Mesendoderm (in vitro differentiated cells): ENCODE measurements around the gene RGL1.

Experiments used
- DNase-seq: peaks from one replicate; pipeline ENCODE4 v3.0.0; 2013
- H2AK5ac ChIP-seq: 2 replicates; pipeline ENCODE4 v1.6.1; 2013; ENCODE audit warnings: low read length, inconsistent platforms
- H2BK120ac ChIP-seq: 2 replicates; pipeline ENCODE4 v1.6.1; 2013; ENCODE audit warnings: low read depth, mild to moderate bottlenecking, low read length, moderate library complexity, mixed read lengths
- H2BK15ac ChIP-seq: replicated peaks from 2 replicates; pipeline ENCODE4 v1.6.1; 2013; ENCODE audit warnings: low read depth, mild to moderate bottlenecking, moderate library complexity
- H2BK5ac ChIP-seq: 2 replicates; pipeline ENCODE4 v1.6.1; 2013; ENCODE audit warnings: low read length, inconsistent platforms
- H3K18ac ChIP-seq: 2 replicates; pipeline ENCODE4 v1.6.1; 2013; ENCODE audit warnings: mild to moderate bottlenecking, low read length, mixed read lengths
- H3K23ac ChIP-seq: one replicate; pipeline ENCODE4 v1.6.1; 2013; ENCODE audit warnings: low read length
- H3K27ac ChIP-seq: 2 replicates; pipeline ENCODE4 v1.5.1; 2013; ENCODE audit warnings: low read depth, mild to moderate bottlenecking, inconsistent platforms, low read length, moderate library complexity
- H3K27me3 ChIP-seq: 2 replicates; pipeline ENCODE4 v1.6.1; 2013; ENCODE audit warnings: low read length, control low read depth, mild to moderate bottlenecking, inconsistent platforms; ENCODE audit not compliant: insufficient read depth, poor library complexity
- H3K36me3 ChIP-seq: 2 replicates; pipeline ENCODE4 v1.6.1; 2013; ENCODE audit warnings: low read length, inconsistent platforms; ENCODE audit not compliant: control insufficient read depth, insufficient read depth
- H3K4ac ChIP-seq: one replicate; pipeline ENCODE4 v1.6.1; 2013; ENCODE audit warnings: low read depth, mild to moderate bottlenecking, low read length, moderate library complexity
- H3K4me1 ChIP-seq: 2 replicates; pipeline ENCODE4 v1.6.1; 2013; ENCODE audit warnings: low read depth, low read length, inconsistent platforms; ENCODE audit not compliant: control insufficient read depth
- H3K4me2 ChIP-seq: 2 replicates; pipeline ENCODE4 v1.6.1; 2013; ENCODE audit warnings: low read length
- H3K4me3 ChIP-seq: 2 replicates; pipeline ENCODE4 v1.5.1; 2013; ENCODE audit warnings: mild to moderate bottlenecking, low read length
- H3K56ac ChIP-seq: one replicate; pipeline ENCODE4 v1.6.1; 2013; ENCODE audit warnings: low read length
- H3K79me1 ChIP-seq: 2 replicates; pipeline ENCODE4 v1.6.1; 2013; ENCODE audit warnings: low read length, inconsistent platforms
- H3K79me2 ChIP-seq: 2 replicates; pipeline ENCODE4 v1.6.1; 2013; ENCODE audit warnings: mild to moderate bottlenecking, low read length; ENCODE audit not compliant: control insufficient read depth, insufficient read depth
- H3K9ac ChIP-seq: 2 replicates; pipeline ENCODE4 v1.6.1; 2013; ENCODE audit warnings: low read length, inconsistent platforms
- H4K5ac ChIP-seq: one replicate; pipeline ENCODE4 v1.6.1; 2013; ENCODE audit warnings: low read length
- H4K8ac ChIP-seq: one replicate; pipeline ENCODE4 v1.6.1; 2013; ENCODE audit warnings: low read depth, mild to moderate bottlenecking, control low read depth, low read length, moderate library complexity
- WGBS: extraction: QIAGEN DNeasy Blood & Tissue Kit; methylation state at CpG from one replicate; pipeline ENCODE4 v1.1.7; 2013; ENCODE audit warnings: low lambda C conversion rate, missing lambda C conversion rate; ENCODE audit not compliant: insufficient coverage; ENCODE audit errors: extremely low coverage; 5-methylcytosine and 5-hydroxymethylcytosine counted together

Gene RGL1

DNA sequence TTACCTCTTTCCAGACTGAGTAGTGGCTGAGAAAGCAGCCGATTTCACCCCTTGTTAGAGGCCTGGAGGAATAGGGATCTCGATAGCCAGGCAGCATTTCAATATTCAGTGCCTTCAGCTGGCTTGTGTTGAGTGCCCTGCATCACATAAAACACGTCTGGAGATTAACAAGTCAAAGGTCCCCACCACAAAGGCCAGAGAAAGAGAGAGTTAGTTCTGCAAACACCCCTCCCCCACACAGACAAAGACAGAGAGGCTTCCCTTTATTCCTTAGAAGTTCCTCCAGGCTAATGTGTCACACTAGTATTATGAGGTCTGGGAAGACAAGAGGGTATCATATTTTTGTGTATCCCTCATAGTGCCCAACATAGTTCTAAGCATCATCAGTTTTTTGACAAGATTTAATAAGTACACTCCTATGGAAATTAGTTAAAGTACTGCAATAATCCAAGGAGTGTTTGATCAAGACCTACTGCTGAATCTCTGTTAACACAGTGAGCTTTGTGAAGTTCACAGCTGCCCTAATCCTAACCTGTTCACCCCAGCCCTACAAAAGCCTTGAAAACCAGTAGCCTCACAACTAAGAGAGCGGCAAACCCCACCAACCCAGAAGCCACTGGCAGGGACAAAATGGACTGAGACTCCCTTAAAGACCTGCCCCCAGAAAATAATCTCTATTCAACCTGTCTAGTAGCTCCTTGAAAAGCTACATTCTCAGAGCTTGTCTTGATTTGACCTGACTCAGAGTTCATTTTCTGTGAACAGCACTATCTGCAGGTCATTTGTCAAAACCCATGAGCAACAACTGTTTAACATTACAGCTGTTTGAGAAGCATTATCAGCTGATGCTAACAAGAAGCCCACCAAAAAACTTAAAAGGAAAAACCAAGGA lies 140.8 kb downstream of the RGL1 start:
- Histone ChIP-seq H3K36me3 (no peaks in the 10 kb centered on the region), H3K56ac (no peak overlapping the region), H3K18ac (peak overlapping the region; percentile 72), H3K4me3 (no peak overlapping the region), H3K27ac (no peak overlapping the region), H4K5ac (no peak overlapping the region), H3K27me3 (no peaks in the 10 kb centered on the region), H2AK5ac (no peak overlapping the region), H2BK120ac (no peak overlapping the region), H3K23ac (no peak overlapping the region), H4K8ac (no peak overlapping the region), H2BK5ac (no peak overlapping the region), H3K9ac (no peak overlapping the region), H3K4me1 (peaks cover 6% of the 10 kb centered on the region), H2BK15ac (peak overlapping the region; percentile 9), H3K4ac (no peak overlapping the region), H3K4me2 (no peak overlapping the region), H3K79me1 (no peaks in the 10 kb centered on the region), H3K79me2 (no peaks in the 10 kb centered on the region)
- peak; percentile 63 for DNase-seq
- WGBS: no CpG with 5 or more reads among the region's 4 CpGs

DNA sequence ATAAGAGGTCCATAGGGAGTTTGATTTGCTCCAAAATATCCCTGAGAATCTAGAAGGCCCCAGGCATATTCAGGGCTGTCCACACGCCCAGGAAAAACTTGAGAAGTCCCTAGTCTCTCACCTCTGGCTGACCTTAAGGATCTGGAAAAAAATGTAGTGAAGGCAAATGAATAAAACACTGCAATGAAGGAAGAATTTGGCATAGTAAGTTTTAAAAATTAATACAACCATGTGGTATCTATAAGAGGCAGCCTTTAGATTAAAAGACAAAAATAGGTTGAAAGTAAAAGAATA lies 141.3 kb downstream of the RGL1 start:
- Histone ChIP-seq H4K5ac (no peak overlapping the region), H3K4me1 (peaks cover 6% of the 10 kb centered on the region), H4K8ac (no peak overlapping the region), H3K4ac (no peak overlapping the region), H2AK5ac (no peak overlapping the region), H3K36me3 (no peaks in the 10 kb centered on the region), H3K79me1 (no peaks in the 10 kb centered on the region), H3K79me2 (no peaks in the 10 kb centered on the region), H3K27ac (no peak overlapping the region), H3K56ac (no peak overlapping the region), H3K18ac (no peak overlapping the region), H3K4me3 (no peak overlapping the region), H2BK5ac (no peak overlapping the region), H3K27me3 (no peaks in the 10 kb centered on the region), H3K4me2 (no peak overlapping the region), H2BK15ac (no peak overlapping the region), H2BK120ac (no peak overlapping the region), H3K9ac (no peak overlapping the region), H3K23ac (no peak overlapping the region)
- whole genome bisulfite sequencing: no CpG with 5 or more reads among the region's 1 CpG
- no peak for DNase-seq

GRCh38 chr1:183947988-183948387 lies 143.1 kb downstream of the RGL1 start:
- Histone ChIP-seq H3K56ac (no peak overlapping the region), H3K18ac (no peak overlapping the region), H3K79me1 (no peaks in the 10 kb centered on the region), H2BK120ac (no peak overlapping the region), H3K4me1 (peaks cover 6% of the 10 kb centered on the region), H2BK15ac (no peak overlapping the region), H3K36me3 (no peaks in the 10 kb centered on the region), H3K4me3 (no peak overlapping the region), H3K79me2 (no peaks in the 10 kb centered on the region), H3K27ac (no peak overlapping the region), H3K27me3 (no peaks in the 10 kb centered on the region), H3K9ac (no peak overlapping the region), H2AK5ac (no peak overlapping the region), H3K4ac (no peak overlapping the region), H3K23ac (no peak overlapping the region), H3K4me2 (no peak overlapping the region), H4K5ac (no peak overlapping the region), H4K8ac (no peak overlapping the region), H2BK5ac (no peak overlapping the region)
- no CpG with 5 or more reads among the region's 1 CpG for WGBS
- no peak for DNase-seq

DNA sequence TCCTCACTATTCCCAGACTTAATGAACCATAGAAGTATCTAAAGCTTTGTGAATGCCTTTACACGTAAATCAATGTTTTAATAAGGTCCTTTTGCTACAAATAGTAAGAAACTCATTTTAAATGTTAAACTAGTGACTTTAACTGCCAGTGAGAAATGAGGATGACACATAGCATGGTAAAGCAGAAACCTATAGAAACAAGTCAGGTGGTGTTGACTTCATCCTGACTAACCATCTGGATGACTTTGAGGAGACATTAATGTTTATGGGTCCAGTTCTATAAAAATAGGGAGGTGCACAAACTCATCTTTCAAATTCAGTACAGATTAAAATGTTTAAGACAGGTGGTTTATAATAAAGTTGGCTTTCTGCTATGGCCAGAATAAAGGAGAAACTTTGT lies 147.2 kb downstream of the RGL1 start:
- no peaks in the 10 kb centered on the region for H3K79me2 ChIP-seq
- no peaks in the 10 kb centered on the region for H3K36me3 ChIP-seq
- no peak for DNase-seq
- H2BK5ac ChIP-seq: no peak overlapping the region
- H3K4me1 ChIP-seq: no peaks in the 10 kb centered on the region
- H3K4me3 ChIP-seq: no peak overlapping the region
- no peak overlapping the region for H3K23ac ChIP-seq
- no peak overlapping the region for H4K8ac ChIP-seq
- no peak overlapping the region for H4K5ac ChIP-seq
- no CpG with 5 or more reads among the region's 1 CpG for WGBS
- no peak overlapping the region for H3K56ac ChIP-seq
- no peak overlapping the region for H3K4ac ChIP-seq
- no peak overlapping the region for H2BK15ac ChIP-seq
- H2BK120ac ChIP-seq: no peak overlapping the region
- H3K9ac ChIP-seq: no peak overlapping the region
- no peaks in the 10 kb centered on the region for H3K79me1 ChIP-seq
- H2AK5ac ChIP-seq: no peak overlapping the region
- no peak overlapping the region for H3K4me2 ChIP-seq
- no peak overlapping the region for H3K18ac ChIP-seq
- H3K27me3 ChIP-seq: no peaks in the 10 kb centered on the region
- H3K27ac ChIP-seq: no peak overlapping the region

DNA sequence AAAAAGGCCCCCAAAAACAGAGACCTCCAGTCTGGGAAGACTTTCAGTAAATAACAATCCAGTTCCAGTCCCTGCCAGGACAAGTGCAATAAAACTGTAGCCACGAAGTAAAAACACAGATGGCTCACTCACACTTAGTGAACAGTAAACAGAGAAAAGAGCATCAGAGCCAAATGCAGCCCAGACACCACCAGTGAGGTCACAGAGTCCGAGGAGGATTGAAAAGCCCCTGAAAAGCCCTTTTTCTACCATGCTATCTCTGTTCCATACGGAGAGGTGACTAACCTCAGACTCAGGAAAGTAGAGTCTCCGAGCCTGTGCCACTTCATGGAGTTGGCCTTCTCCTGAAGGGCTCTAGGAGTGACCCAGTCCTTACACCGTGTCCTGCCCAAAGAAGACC lies 148.1 kb downstream of the RGL1 start:
- Histone ChIP-seq H3K27me3 (no peaks in the 10 kb centered on the region), H3K36me3 (no peaks in the 10 kb centered on the region), H3K4me1 (no peaks in the 10 kb centered on the region), H3K18ac (no peak overlapping the region), H3K9ac (no peak overlapping the region), H2AK5ac (no peak overlapping the region), H3K4me3 (no peak overlapping the region), H2BK5ac (no peak overlapping the region), H2BK15ac (no peak overlapping the region), H3K4ac (no peak overlapping the region), H3K23ac (no peak overlapping the region), H3K56ac (no peak overlapping the region), H3K79me2 (no peaks in the 10 kb centered on the region), H4K5ac (no peak overlapping the region), H3K4me2 (no peak overlapping the region), H4K8ac (no peak overlapping the region), H3K27ac (no peak overlapping the region), H3K79me1 (no peaks in the 10 kb centered on the region), H2BK120ac (no peak overlapping the region)
- no peak for DNase-seq
- no CpG with 5 or more reads among the region's 5 CpGs for WGBS

GRCh38 chr1:183954496-183954895 lies 149.6 kb downstream of the RGL1 start:
- Histone ChIP-seq H3K4me1 (no peaks in the 10 kb centered on the region), H3K79me1 (no peaks in the 10 kb centered on the region), H3K4me2 (no peak overlapping the region), H2BK120ac (no peak overlapping the region), H3K18ac (no peak overlapping the region), H3K56ac (no peak overlapping the region), H3K27ac (no peak overlapping the region), H4K8ac (no peak overlapping the region), H3K9ac (no peak overlapping the region), H4K5ac (no peak overlapping the region), H3K23ac (no peak overlapping the region), H3K4me3 (no peak overlapping the region), H2BK15ac (no peak overlapping the region), H3K27me3 (no peaks in the 10 kb centered on the region), H3K36me3 (no peaks in the 10 kb centered on the region), H2AK5ac (no peak overlapping the region), H3K79me2 (no peaks in the 10 kb centered on the region), H2BK5ac (no peak overlapping the region), H3K4ac (no peak overlapping the region)
- WGBS: no CpG with 5 or more reads among the region's 3 CpGs
- no peak for DNase-seq
